ENCODE data around the gene GLB1L. TPM values are rescaled to one million over a fixed set of nuclear protein-coding genes. Genes with fewer than 3 reads are reported as not detected.

GLB1L gene
- total RNA-seq, 3 donors from 2014 or later = 10.2 to 15.7 (median 11.8) TPM

GRCh38 chr2:219285373-219285735 is 40.1 kb upstream of the GLB1L start:
- Histone ChIP-seq H3K27ac (peak overlapping the region; percentile 61 to 89), H3K9me3 (no peaks in the 10 kb centered on the region), H3K36me3 (no peaks in the 10 kb centered on the region), H3K4me1 (peaks cover 10 to 13% of the 10 kb centered on the region in 2 donors), H3K4me3 (peak overlapping the region in 1 of 3 donors; percentile 47), H3K27me3 (no peaks in the 10 kb centered on the region)
- intact Hi-C loops (cut with DNase I; ENCODE audit: low total_unique reads) = no loop called here
- TF ChIP-seq CTCF (IDR thresholded peaks at IDR 0.05) (no peak), POLR2AphosphoS5 (IDR thresholded peaks at IDR 0.05) (no peak), POLR2A (IDR thresholded peaks at IDR 0.05) (no peak)
- DNase-seq (ENCODE audit: low spot score in 2 of 2) = no peak

- Histone ChIP-seq H3K4me3 (no peak overlapping the region), H3K4me1 (peaks cover 14 to 17% of the 10 kb centered on the region in 2 donors), H3K36me3 (no peaks in the 10 kb centered on the region), H3K27me3 (no peaks in the 10 kb centered on the region), H3K9me3 (no peaks in the 10 kb centered on the region), H3K27ac (peak overlapping the region; percentile 61 to 89)
- no peak for TF ChIP-seq POLR2A (IDR thresholded peaks at IDR 0.05)
- TF ChIP-seq CTCF (IDR thresholded peaks at IDR 0.05) = no peak
- TF ChIP-seq POLR2AphosphoS5 (IDR thresholded peaks at IDR 0.05) = no peak
- peak in 1 of 2 donors; percentile 56 for DNase-seq (ENCODE audit: low spot score in 2 of 2)
- intact Hi-C loops (cut with DNase I; ENCODE audit: low total_unique reads) = no loop called here
Observed at GRCh38 chr2:219284501-219285372, 39.5 kb upstream of the GLB1L start.

- no peak for DNase-seq (ENCODE audit: low spot score in 2 of 2)
- TF ChIP-seq POLR2A (IDR thresholded peaks at IDR 0.05) (no peak), CTCF (IDR thresholded peaks at IDR 0.05) (no peak), POLR2AphosphoS5 (IDR thresholded peaks at IDR 0.05) (no peak)
- Histone ChIP-seq H3K9me3 (no peaks in the 10 kb centered on the region), H3K36me3 (no peaks in the 10 kb centered on the region), H3K27ac (peak overlapping the region; percentile 34 to 40), H3K27me3 (no peaks in the 10 kb centered on the region), H3K4me1 (peaks cover 12 to 24% of the 10 kb centered on the region in 2 donors), H3K4me3 (no peak overlapping the region)
- intact Hi-C loops (cut with DNase I; ENCODE audit: low total_unique reads) = no loop called here
Observed at GRCh38 chr2:219282943-219283581, 37.8 kb upstream of the GLB1L start.

GRCh38 chr2:219282375-219282774 is 37.1 kb upstream of the GLB1L start:
- TF ChIP-seq CTCF (IDR thresholded peaks at IDR 0.05) (no peak), POLR2AphosphoS5 (IDR thresholded peaks at IDR 0.05) (no peak), POLR2A (IDR thresholded peaks at IDR 0.05) (no peak)
- H3K4me1 ChIP-seq = peaks cover 16 to 26% of the 10 kb centered on the region in 2 donors
- H3K4me3 ChIP-seq = no peak overlapping the region
- intact Hi-C loops (cut with DNase I; ENCODE audit: low total_unique reads) = no loop called here
- H3K27ac ChIP-seq = peak overlapping the region; percentile 34 to 36
- no peaks in the 10 kb centered on the region for H3K9me3 ChIP-seq
- no peak for DNase-seq (ENCODE audit: low spot score in 2 of 2)
- no peaks in the 10 kb centered on the region for H3K36me3 ChIP-seq
- no peaks in the 10 kb centered on the region for H3K27me3 ChIP-seq

- TF ChIP-seq POLR2AphosphoS5 (IDR thresholded peaks at IDR 0.05) = no peak
- no peak for TF ChIP-seq POLR2A (IDR thresholded peaks at IDR 0.05)
- TF ChIP-seq CTCF (IDR thresholded peaks at IDR 0.05) = no peak
- Histone ChIP-seq H3K27me3 (no peaks in the 10 kb centered on the region), H3K36me3 (no peaks in the 10 kb centered on the region), H3K4me1 (peaks cover 16 to 26% of the 10 kb centered on the region in 2 donors), H3K4me3 (no peak overlapping the region), H3K9me3 (no peaks in the 10 kb centered on the region), H3K27ac (peak overlapping the region; percentile 6 to 98)
- DNase-seq (ENCODE audit: low spot score in 2 of 2) = no peak
- intact Hi-C loops (cut with DNase I; ENCODE audit: low total_unique reads) = no loop called here
Observed at GRCh38 chr2:219281588-219281987, 36.3 kb upstream of the GLB1L start.
